H9 (cell line): ENCODE measurements around the gene HYDIN. TPM values are rescaled to one million over a fixed set of nuclear protein-coding genes. Genes with fewer than 3 reads are reported as not detected.

Experiments
- DNase-seq: peaks from one replicate; pipeline ENCODE4 v3.0.0-alpha.2; 2017
- H2AFZ ChIP-seq: one replicate; pipeline ENCODE4 v1.6.1; 2013; ENCODE audit warnings: mild to moderate bottlenecking, low read length, control low read depth, moderate library complexity
- H2AK5ac ChIP-seq: 2 replicates; pipeline ENCODE4 v1.6.1; 2013; ENCODE audit warnings: low read length, control low read depth, mixed read lengths; ENCODE audit not compliant: insufficient read length
- H2BK120ac ChIP-seq: one replicate; pipeline ENCODE4 v1.6.1; 2013; ENCODE audit warnings: low read depth, mild to moderate bottlenecking, low read length, control low read depth, inconsistent platforms; ENCODE audit not compliant: poor library complexity, severe bottlenecking
- H2BK12ac ChIP-seq: 2 replicates; pipeline ENCODE4 v1.6.1; 2013; ENCODE audit warnings: low read length, control low read depth, mixed read lengths, low read depth; ENCODE audit not compliant: insufficient read length
- H2BK15ac ChIP-seq: 2 replicates; pipeline ENCODE4 v1.6.1; 2013; ENCODE audit warnings: low read depth, low read length, control low read depth
- H2BK20ac ChIP-seq: one replicate; pipeline ENCODE4 v1.6.1; 2013; ENCODE audit warnings: low read depth, mild to moderate bottlenecking, low read length, control low read depth, inconsistent platforms; ENCODE audit not compliant: poor library complexity, severe bottlenecking
- H2BK5ac ChIP-seq: 2 replicates; pipeline ENCODE4 v1.6.1; 2013; ENCODE audit warnings: low read length, control low read depth, mixed read lengths; ENCODE audit not compliant: insufficient read length
- H3K14ac ChIP-seq: 2 replicates; pipeline ENCODE4 v1.6.1; 2013; ENCODE audit warnings: low read length, control low read depth; ENCODE audit not compliant: insufficient read depth
- H3K18ac ChIP-seq: 2 replicates; pipeline ENCODE4 v1.6.1; 2013; ENCODE audit warnings: low read depth, mild to moderate bottlenecking, mixed read lengths, low read length, control low read depth; ENCODE audit not compliant: insufficient read length
- H3K23ac ChIP-seq: 2 replicates; pipeline ENCODE4 v1.6.1; 2013; ENCODE audit warnings: low read length, control low read depth, mixed read lengths, low read depth; ENCODE audit not compliant: insufficient read length
- H3K23me2 ChIP-seq: 2 replicates; pipeline ENCODE4 v1.6.1; 2013; ENCODE audit warnings: low read depth, mild to moderate bottlenecking, mixed read lengths, low read length, control low read depth; ENCODE audit not compliant: insufficient read length, poor library complexity, severe bottlenecking
- H3K27ac ChIP-seq: 2 replicates; pipeline ENCODE4 v1.5.1; 2013; ENCODE audit warnings: low read length, control low read depth, mixed read lengths, low read depth; ENCODE audit not compliant: insufficient read length
- H3K27me3 ChIP-seq: 2 replicates; pipeline ENCODE4 v1.6.1; 2013; ENCODE audit warnings: low read length, control low read depth, inconsistent platforms; ENCODE audit not compliant: insufficient read depth
- H3K4ac ChIP-seq: 2 replicates; pipeline ENCODE4 v1.6.1; 2013; ENCODE audit warnings: low read depth, mild to moderate bottlenecking, control low read depth, inconsistent platforms, low read length, moderate library complexity
- H3K4me1 ChIP-seq: 2 replicates; pipeline ENCODE4 v1.6.1; 2013; ENCODE audit warnings: low read length, control low read depth, inconsistent platforms; ENCODE audit not compliant: insufficient read depth
- H3K4me2 ChIP-seq: 2 replicates; pipeline ENCODE4 v1.6.1; 2013; ENCODE audit warnings: low read length, control low read depth, mixed read lengths; ENCODE audit not compliant: insufficient read length, insufficient read depth
- H3K56ac ChIP-seq: 2 replicates; pipeline ENCODE4 v1.6.1; 2013; ENCODE audit warnings: low read depth, mild to moderate bottlenecking, mixed read lengths, low read length, control low read depth; ENCODE audit not compliant: insufficient read length
- H3K79me1 ChIP-seq: 2 replicates; pipeline ENCODE4 v1.6.1; 2013; ENCODE audit warnings: low read depth, mild to moderate bottlenecking, moderate library complexity, low read length, control low read depth, inconsistent platforms; ENCODE audit not compliant: insufficient read depth, poor library complexity, severe bottlenecking
- H3K79me2 ChIP-seq: 2 replicates; pipeline ENCODE4 v1.6.1; 2013; ENCODE audit warnings: low read length, control low read depth, inconsistent platforms; ENCODE audit not compliant: insufficient read depth
- H3K9ac ChIP-seq: 2 replicates; pipeline ENCODE4 v1.6.1; 2013; ENCODE audit warnings: low read length, control low read depth, mixed read lengths; ENCODE audit not compliant: insufficient read length; ENCODE audit errors: extremely low read depth
- H3K9me3 ChIP-seq: one replicate; pipeline ENCODE4 v1.6.1; 2013; ENCODE audit warnings: low read depth, low read length, inconsistent platforms; ENCODE audit not compliant: control insufficient read depth
- H3T11ph ChIP-seq: one replicate; pipeline ENCODE4 v1.6.1; 2013; ENCODE audit warnings: mild to moderate bottlenecking, low read length, control low read depth, inconsistent platforms
- H4K20me1 ChIP-seq: one replicate; pipeline ENCODE4 v1.6.1; 2013; ENCODE audit not compliant: control insufficient read depth, insufficient read length, insufficient read depth
- H4K5ac ChIP-seq: 2 replicates; pipeline ENCODE4 v1.6.1; 2013; ENCODE audit warnings: low read depth, mild to moderate bottlenecking, mixed read lengths, low read length, control low read depth; ENCODE audit not compliant: insufficient read length
- H4K8ac ChIP-seq: replicated peaks from 2 replicates; pipeline ENCODE4 v1.6.1; 2013; ENCODE audit warnings: low read length, control low read depth, mixed read lengths, low read depth; ENCODE audit not compliant: insufficient read length
- H4K91ac ChIP-seq: 2 replicates; pipeline ENCODE4 v1.6.1; 2013; ENCODE audit warnings: low read depth, mild to moderate bottlenecking, moderate library complexity, mixed read lengths, low read length, control low read depth; ENCODE audit not compliant: insufficient read length
- H3K27ac Mint-ChIP-seq, 3 experiments: 2 replicates in 2 of 3; 3 replicates in 1 of 3; pipeline ENCODE4 v1.8.0; 2020 to 2021; ENCODE audit warnings: mixed read lengths in 3 of 3, mild to moderate bottlenecking in 1 of 3, moderate library complexity in 1 of 3
- H3K27me3 Mint-ChIP-seq: 2 replicates; pipeline ENCODE4 v1.8.0; 2021; ENCODE audit warnings: low read depth, mild to moderate bottlenecking, moderate library complexity, mixed read lengths
- H3K36me3 Mint-ChIP-seq, 3 experiments: 2 replicates in 2 of 3; 3 replicates in 1 of 3; pipeline ENCODE4 v1.8.0; 2020 to 2021; ENCODE audit warnings: low read depth in 3 of 3, mixed read lengths in 3 of 3; ENCODE audit not compliant: insufficient read depth in 1 of 3
- H3K4me1 Mint-ChIP-seq, 2 experiments: 2 replicates each; pipeline ENCODE4 v1.8.0; 2020; ENCODE audit warnings: mixed read lengths in 2 of 2
- H3K4me3 Mint-ChIP-seq, 2 experiments: 2 replicates in 1 of 2; 3 replicates in 1 of 2; pipeline ENCODE4 v1.8.0; 2020 to 2021; ENCODE audit warnings: mild to moderate bottlenecking in 2 of 2, mixed read lengths in 2 of 2, moderate library complexity in 1 of 2
- H3K9me3 Mint-ChIP-seq, 2 experiments: 2 replicates in 1 of 2; 3 replicates in 1 of 2; pipeline ENCODE4 v1.8.0; 2020; ENCODE audit warnings: mild to moderate bottlenecking in 2 of 2, mixed read lengths in 2 of 2, moderate library complexity in 1 of 2
- CTCF ChIP-seq: fragments of 200-600 bp; sonication (generic); conservative IDR thresholded peaks from 3 replicates; pipeline ENCODE4 v1.8.0; 2021; ENCODE audit warnings: antibody characterized with exemption, mild to moderate bottlenecking
- WGBS: extraction: QIAGEN DNeasy Blood & Tissue Kit; methylation state at CpG from one replicate; pipeline ENCODE4 v1.1.7; 2013; ENCODE audit warnings: missing lambda C conversion rate, low lambda C conversion rate, mixed read lengths; ENCODE audit not compliant: insufficient read length; ENCODE audit errors: extremely low coverage; 5-methylcytosine and 5-hydroxymethylcytosine counted together
- total RNA-seq: library from RNA; stranded (reverse); gene quantifications from 2 replicates; pipeline ENCODE4 v1.2.1, GENCODE V29; 2021

Gene HYDIN
- total RNA-seq, 1 experiment from 2014 or later: 1.7 TPM

GRCh38 chr16:70758786-70759185 lies 471.7 kb downstream of the HYDIN start:
- Mint-ChIP-seq H3K27me3 (no peaks in the 10 kb centered on the region; the same call in 1 of the 2 replicates), H3K27ac (no peak overlapping the region), H3K4me3 (no peak overlapping the region), H3K9me3 (no peaks in the 10 kb centered on the region), H3K36me3 (peaks cover 8 to 49% (median 32%) of the 10 kb centered on the region in 3 experiments; a peak in 6 of 7 replicates), H3K4me1 (peaks cover 20% of the 10 kb centered on the region in 2 experiments)
- no CpG with 5 or more reads among the region's 10 CpGs for WGBS
- no peak for TF ChIP-seq CTCF
- H3K79me2 ChIP-seq: no peaks in the 10 kb centered on the region
- DNase-seq: no peak
- no peak overlapping the region for H2BK20ac ChIP-seq
- no peak overlapping the region for H2AK5ac ChIP-seq
- H3K14ac ChIP-seq: no peak overlapping the region
- H2BK15ac ChIP-seq: no peak overlapping the region
- H4K20me1 ChIP-seq: no peaks in the 10 kb centered on the region
- H3K9ac ChIP-seq: no peak overlapping the region
- H3K23me2 ChIP-seq: no peaks in the 10 kb centered on the region
- H3K23ac ChIP-seq: no peak overlapping the region
- H2AFZ ChIP-seq: no peak overlapping the region
- no peak overlapping the region for H4K5ac ChIP-seq
- no peak overlapping the region for H2BK5ac ChIP-seq
- H3K4ac ChIP-seq: no peak overlapping the region
- no peak overlapping the region for H2BK120ac ChIP-seq
- no peak overlapping the region for H3T11ph ChIP-seq
- H3K9me3 ChIP-seq: no peaks in the 10 kb centered on the region
- no peak overlapping the region for H3K4me2 ChIP-seq
- no peaks in the 10 kb centered on the region for H3K27me3 ChIP-seq
- H3K56ac ChIP-seq: no peak overlapping the region
- no peaks in the 10 kb centered on the region for H3K79me1 ChIP-seq
- H3K18ac ChIP-seq: no peak overlapping the region
- H2BK12ac ChIP-seq: no peak overlapping the region
- H3K27ac ChIP-seq: no peak overlapping the region
- peaks cover 6% of the 10 kb centered on the region; the same call in 1 of the 2 replicates for H3K4me1 ChIP-seq
- H4K91ac ChIP-seq: no peak overlapping the region
- H4K8ac ChIP-seq: no peak overlapping the region

Other genes starting within 250 kb of the HYDIN start
- 13.6 and 15.5 TPM in 2 replicates for gene CMTR2, start 58.7 kb upstream of the HYDIN start, total RNA-seq
- 0.85 and 0.97 TPM in 2 replicates for gene CALB2, start 128.0 kb upstream of the HYDIN start, total RNA-seq
- not detected in 2 replicates for gene TLE7, start 211.3 kb upstream of the HYDIN start, total RNA-seq
- gene ZNF23, start 231.5 kb upstream of the HYDIN start, total RNA-seq: 9.6 and 10.1 TPM in 2 replicates